Measurements from ENCODE around the gene UBE2L3. TPM values are rescaled to one million over a fixed set of nuclear protein-coding genes. Genes with fewer than 3 reads are reported as not detected.

Gene UBE2L3
- polyA plus RNA-seq, 3 donors: 52.8 to 59.3 (median 57.9) TPM

DNA sequence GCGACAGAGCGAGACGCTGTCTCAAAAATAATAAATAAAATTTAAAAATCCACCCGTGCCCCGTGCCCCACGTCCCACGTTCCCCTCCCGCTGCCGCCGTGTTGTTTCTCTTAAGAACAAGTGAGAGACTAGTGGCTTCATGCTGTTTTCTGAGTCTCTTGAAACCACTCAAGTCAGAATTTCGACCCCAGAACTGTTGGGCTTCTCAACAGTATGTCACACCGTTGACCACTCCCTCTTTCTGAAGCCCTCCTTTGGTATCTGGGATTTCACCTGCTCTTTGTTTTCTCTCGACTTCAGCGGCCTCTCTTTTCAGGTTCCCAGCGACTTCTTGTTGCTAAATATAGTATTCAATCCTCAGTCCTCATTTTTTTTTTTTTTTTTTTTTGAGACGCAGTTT is 99.3 kb downstream of the UBE2L3 start:
- no peak for DNase-seq (ENCODE audit: low read depth in 3 of 3, low spot score in 2 of 3)

DNA sequence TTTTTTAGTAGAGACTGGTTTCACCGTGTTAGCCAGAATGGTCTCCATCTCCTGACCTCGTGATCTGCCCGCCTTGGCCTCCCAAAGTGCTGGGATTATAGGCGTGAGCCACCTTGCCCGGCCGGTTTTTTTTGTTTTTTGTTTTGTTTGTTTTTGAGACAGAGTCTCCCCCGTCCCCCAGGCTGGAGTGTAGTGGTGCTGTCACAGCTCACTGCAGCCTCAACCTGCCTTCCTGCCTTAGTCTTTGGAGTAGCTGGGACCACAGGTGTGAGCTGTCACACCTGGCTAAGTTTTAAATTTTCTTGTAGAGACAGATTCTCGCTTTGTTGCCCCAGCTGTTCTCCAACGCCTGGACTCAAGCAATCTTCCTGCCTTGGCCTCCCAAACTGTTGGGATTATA is 101.5 kb downstream of the UBE2L3 start:
- DNase-seq (ENCODE audit: low read depth in 3 of 3, low spot score in 2 of 3): no peak

DNA sequence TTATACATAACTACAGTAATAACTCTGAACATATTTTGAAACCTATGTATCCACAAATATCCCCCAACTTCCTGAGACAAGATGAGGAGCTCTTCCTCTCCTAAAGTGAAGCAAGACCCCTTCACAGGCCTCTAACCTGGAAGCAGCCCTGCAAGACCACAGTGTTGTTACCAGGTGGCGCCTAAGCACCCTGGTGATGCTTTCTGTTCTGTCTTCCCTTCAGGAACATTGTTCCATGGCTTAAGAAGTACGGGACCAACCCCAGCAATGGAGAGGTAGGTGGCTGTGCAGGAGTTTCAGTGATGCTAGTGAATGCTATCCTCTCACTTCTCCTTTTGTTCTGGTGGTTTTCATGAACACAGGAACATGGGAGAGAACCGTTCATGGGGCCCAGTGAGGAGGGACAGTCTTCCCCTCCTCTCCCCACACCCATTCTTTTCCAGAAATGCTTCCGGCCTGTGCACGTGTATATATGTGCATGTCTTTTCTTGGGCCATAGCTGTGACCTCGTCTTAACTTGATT is 104.7 kb downstream of the UBE2L3 start:
- no peak for DNase-seq (ENCODE audit: low read depth in 3 of 3, low spot score in 2 of 3)

Other genes starting within 250 kb of the UBE2L3 start
- not detected for gene RIMBP3B, start 184.0 kb upstream of the UBE2L3 start, polyA plus RNA-seq (ENCODE audit: insufficient read length in 3 of 3)
- 1 to 10 TPM; 8.0 to 9.1 (median 8.1) TPM for gene HIC2, start 150.3 kb upstream of the UBE2L3 start, polyA plus RNA-seq (ENCODE audit: insufficient read length in 3 of 3)
- 1 to 10 TPM in 1 of 3 donors, under 1 TPM in 2; 0.79 to 1.2 (median 0.98) TPM for gene TMEM191C, start 100.3 kb upstream of the UBE2L3 start, polyA plus RNA-seq (ENCODE audit: insufficient read length in 3 of 3)
- gene RIMBP3C, start 16.3 kb upstream of the UBE2L3 start, polyA plus RNA-seq (ENCODE audit: insufficient read length in 3 of 3): under 1 TPM; 0.40 to 0.50 (median 0.40) TPM
- 10 to 100 TPM in 1 of 3 donors, 1 to 10 TPM in 2; 8.7 to 11.0 (median 9.3) TPM for gene YDJC, start 62.3 kb downstream of the UBE2L3 start, polyA plus RNA-seq (ENCODE audit: insufficient read length in 3 of 3)
- under 1 TPM; 0.14 to 0.22 (median 0.17) TPM for gene CCDC116, start 65.0 kb downstream of the UBE2L3 start, polyA plus RNA-seq (ENCODE audit: insufficient read length in 3 of 3)
- gene SDF2L1, start 74.6 kb downstream of the UBE2L3 start, polyA plus RNA-seq (ENCODE audit: insufficient read length in 3 of 3): 10 to 100 TPM; 11.7 to 19.3 (median 16.1) TPM
- gene PPIL2, start 98.3 kb downstream of the UBE2L3 start, polyA plus RNA-seq (ENCODE audit: insufficient read length in 3 of 3): 10 to 100 TPM; 32.1 to 35.4 (median 35.0) TPM
- 10 to 100 TPM; 12.3 to 14.5 (median 13.2) TPM for gene YPEL1, start 168.1 kb downstream of the UBE2L3 start, polyA plus RNA-seq (ENCODE audit: insufficient read length in 3 of 3)

Data from right renal cortex interstitium (tissue), 3 donors.